Stimulated activated CD4-positive, alpha-beta T cell treated with anti-CD3 and anti-CD28 coated beads, Interleukin-12 subunit alpha, Interleukin-12 subunit beta, amount 100 ng/mL, for 4 hours (primary cell): ENCODE measurements around the gene MAPK8IP2.
"Not testable (repeated sequence)": the region's sequence is repeated elsewhere in the genome, so short reads cannot be mapped to it uniquely, and the experiment has no call there.

ENCODE experiments used
- DNase-seq: peaks from one replicate; pipeline ENCODE4 v3.0.0-alpha.2; 2020

MAPK8IP2 gene

DNA sequence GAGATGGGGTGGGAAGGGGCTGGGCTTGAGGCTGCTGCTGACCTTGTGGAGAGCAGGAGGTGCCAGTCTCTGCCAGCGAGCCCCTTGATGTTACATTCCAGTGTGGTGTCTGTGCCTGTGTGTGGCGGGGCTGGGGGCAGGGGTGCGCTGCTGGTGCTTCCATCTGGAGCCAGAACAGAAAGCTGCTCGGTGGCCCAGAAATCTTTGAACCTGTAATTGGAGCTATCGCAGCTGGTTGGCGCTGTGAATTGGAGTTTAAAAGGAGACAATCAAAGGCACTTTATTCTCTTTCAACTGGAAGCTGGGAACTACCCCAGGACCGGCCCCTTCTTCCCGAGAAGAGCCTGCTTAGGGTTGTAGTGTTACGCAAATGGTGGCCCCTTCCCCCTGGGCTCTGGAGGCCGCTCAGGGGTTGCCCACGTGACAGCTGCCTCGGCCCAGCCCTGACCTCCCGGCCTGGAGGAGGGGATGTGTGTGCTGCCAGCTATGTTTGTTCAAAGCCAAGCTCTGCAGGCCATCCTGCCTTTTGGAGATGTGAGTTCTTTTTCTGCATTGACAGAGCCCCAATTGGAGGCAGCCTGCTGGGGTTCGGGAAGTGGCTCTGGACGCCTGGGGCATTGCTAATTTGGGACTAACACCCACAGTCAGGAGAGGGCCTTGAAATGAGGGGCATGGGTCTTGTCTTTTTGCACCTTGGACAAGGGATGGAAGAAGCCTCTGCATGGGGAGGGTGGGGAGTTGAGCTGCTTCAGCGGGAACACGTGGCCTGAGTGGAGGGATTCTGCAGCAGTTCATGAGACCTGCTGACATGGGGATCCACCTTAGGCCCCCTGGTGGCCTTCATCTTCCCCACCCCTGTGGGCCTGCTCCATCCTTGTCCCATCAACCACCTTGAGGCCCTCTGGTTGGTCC lies 41.4 kb downstream of the MAPK8IP2 start:
- DNase-seq, result no peak

- DNase-seq, result not testable (repeated sequence)
Measured at GRCh38 chr22:50643021-50643820, 42.6 kb downstream of the MAPK8IP2 start.

DNA sequence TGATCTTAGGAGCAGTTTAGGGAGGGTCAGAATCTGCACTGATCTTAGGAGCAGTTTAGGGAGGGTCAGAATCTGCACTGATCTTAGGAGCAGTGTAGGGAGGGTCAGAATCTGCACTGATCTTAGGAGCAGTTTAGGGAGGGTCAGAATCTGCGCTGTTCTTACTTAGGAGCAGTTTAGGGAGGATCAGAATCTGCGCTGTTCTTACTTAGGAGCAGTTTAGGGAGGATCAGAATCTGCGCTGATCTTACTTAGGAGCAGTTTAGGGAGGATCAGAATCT lies 43.2 kb downstream of the MAPK8IP2 start:
- DNase-seq, result not testable (repeated sequence)

DNA sequence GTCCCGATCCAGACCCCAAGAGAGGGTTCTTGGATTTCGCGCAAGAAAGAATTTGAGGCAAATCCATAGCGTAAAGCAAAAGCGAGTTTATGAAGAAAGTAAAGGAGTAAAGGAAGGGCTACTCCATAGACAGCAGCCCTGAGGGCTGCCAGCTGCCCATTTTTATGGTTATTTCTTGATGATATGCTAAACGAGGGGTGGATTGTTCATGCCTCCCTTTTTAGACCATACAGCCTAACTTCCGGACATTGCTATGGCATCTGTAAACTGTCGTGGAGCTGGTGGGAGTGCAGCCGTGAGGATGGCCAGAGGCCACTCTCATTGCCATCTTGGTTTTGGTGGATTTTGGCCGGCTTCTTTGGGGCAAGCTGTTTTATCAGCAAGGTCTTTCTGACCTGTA lies 52.7 kb downstream of the MAPK8IP2 start:
- DNase-seq, result no peak

DNA sequence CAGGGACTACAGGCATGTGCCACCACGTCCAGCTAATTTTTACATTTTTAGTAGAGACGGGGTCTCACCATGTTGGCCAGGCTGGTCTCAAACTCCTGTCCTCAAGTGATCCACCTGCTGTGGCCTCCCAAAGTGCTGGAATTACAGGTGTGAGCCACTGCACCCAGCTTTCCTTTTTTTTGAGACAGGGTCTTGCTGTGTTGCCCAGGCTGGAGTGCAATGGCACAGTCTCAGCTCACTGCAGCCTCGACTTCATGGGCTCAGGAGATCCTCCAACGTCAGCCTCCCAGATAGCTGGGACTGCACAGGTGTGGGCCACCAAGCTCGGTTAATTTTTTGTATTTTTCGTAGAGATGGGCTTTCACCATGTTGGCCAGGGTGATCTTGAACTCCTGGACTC lies 54.1 kb downstream of the MAPK8IP2 start:
- DNase-seq, result not testable (repeated sequence)

DNA sequence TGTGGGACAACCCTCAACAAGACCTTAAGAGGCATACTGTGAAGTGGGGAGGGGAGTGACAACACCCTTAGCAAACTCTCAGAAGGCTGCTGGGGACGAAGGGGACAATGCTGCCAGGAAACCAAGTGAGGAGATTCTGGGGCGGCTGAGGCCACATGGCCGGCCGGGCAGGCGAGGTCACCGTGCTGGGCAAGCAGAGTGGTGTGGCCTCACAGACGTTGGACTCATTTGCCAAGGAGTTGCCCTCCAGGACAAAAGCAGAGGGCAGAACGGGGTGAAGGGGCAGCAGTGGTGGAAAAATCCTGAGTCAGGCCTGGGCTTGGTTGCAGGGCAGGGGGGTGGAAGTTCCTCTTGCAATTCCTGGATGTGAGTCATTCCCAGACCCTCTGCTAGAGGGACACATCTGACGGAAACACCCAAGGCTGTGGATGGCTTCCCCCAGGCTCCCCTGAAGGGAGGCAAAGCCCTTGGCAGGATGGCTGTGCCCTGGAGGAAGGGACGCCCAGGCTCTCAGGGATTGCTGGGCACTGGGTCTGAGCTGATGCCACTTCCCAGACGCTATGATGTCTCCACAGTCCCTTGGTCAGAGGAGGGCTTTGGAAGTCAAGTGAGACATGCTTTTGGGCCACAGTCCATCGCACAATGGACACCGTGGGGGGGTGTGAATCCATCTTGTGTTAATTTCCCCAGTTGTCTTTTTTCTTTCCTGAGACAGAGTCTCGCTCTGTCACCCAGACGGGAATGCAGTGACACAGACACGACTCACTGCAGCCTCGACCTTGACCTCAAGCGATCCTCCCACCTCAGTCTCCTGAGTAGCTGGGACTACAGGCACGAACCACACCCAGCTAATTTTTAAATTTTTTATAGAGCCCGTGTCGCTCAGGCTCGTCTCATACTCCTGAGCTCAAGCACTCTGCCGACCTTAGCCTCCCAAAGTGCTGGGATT lies 55.8 kb downstream of the MAPK8IP2 start:
- no peak for DNase-seq

DNA sequence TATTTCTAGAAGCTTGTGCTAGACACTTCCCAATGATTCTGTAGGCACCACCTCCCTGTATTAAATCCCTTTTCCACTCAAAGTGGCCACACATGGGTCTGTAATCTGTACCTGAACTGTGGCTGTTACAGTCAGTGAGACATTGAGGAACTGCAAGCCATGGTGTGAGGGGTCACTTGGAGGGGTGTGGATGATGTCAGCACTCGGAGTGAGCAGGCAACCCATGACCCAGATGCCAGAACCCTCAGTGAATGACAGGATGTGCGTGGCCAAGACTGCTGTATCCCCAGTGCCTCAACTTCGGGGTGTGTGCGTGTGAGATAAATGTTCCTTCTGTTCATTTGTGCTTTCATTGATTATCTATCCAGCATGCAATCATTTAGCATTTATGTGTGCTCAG lies 57.3 kb downstream of the MAPK8IP2 start:
- no peak for DNase-seq

- not testable (repeated sequence) for DNase-seq
Measured at GRCh38 chr22:50659711-50660110, 59.1 kb downstream of the MAPK8IP2 start.

DNA sequence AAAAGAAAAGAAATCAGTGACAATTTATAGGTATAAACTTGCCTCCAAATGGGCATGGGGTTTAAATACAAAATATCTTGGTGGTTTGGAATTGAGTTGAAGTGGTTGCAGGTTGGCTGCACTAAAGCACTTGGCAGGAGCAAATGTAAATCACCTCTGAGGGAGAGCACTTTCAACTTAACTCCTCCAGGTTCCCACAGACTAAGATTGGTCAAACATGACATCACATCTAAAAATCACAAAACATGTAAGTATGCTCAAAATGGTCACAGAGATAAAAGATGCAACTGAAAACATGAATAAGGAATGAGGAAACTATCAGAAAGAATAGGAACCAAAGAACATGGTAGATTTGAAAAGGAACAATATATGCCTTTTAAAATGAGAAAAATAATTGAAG lies 59.7 kb downstream of the MAPK8IP2 start:
- no peak for DNase-seq
